ENCODE measurements around the gene RAP1GAP2.

DNA sequence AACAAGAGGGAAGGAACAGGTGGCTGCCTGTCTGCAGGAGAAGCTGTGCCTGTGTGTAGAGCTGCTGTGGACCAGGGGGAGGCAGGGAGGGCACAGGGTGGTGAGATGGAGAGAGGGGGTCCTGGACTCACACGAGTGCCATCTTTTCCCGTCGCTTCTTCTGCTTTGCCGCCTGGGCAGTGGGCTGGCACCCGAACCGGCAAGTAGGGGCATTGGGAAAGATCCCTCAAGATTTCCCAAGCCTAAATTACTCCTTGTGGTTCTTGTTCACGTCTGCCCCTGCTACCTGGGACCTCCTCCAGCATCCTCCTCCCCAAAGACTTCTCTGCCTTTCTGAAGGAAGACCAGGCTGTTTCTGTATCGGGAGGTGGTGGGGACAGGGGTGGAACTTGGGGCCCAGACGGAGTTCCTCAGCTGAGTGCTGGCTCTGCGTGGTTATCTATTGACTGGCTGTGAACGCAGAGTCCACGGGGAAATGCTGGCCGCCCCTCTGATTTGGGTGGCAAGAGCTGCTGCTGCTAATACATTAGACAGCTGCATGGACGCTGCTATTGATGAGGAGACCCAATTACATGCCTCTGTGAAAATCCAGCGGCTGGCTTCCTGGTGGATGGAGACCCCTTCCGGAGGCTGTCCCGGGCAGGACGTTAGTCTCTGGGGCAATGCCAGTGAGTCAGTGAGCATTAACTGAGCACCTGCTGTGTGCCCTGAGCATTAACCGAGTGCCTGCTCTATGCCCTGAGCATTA lies 152.7 kb downstream of the RAP1GAP2 start:
- no peak for TF ChIP-seq POLR2A (IDR thresholded peaks at IDR 0.05)
- TF ChIP-seq, protein P1, sequence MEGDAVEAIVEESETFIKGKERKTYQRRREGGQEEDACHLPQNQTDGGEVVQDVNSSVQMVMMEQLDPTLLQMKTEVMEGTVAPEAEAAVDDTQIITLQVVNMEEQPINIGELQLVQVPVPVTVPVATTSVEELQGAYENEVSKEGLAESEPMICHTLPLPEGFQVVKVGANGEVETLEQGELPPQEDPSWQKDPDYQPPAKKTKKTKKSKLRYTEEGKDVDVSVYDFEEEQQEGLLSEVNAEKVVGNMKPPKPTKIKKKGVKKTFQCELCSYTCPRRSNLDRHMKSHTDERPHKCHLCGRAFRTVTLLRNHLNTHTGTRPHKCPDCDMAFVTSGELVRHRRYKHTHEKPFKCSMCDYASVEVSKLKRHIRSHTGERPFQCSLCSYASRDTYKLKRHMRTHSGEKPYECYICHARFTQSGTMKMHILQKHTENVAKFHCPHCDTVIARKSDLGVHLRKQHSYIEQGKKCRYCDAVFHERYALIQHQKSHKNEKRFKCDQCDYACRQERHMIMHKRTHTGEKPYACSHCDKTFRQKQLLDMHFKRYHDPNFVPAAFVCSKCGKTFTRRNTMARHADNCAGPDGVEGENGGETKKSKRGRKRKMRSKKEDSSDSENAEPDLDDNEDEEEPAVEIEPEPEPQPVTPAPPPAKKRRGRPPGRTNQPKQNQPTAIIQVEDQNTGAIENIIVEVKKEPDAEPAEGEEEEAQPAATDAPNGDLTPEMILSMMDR (IDR thresholded peaks at IDR 0.05 in 4 of 5, conservative IDR thresholded peaks at IDR 0.05 in 1 of 5): no peak

Data from gastrocnemius medialis (tissue), 4 donors.